A673 (cell line): ENCODE data around the gene F2R. TPM values are rescaled to one million over a fixed set of nuclear protein-coding genes. Genes with fewer than 3 reads are reported as not detected.

Experiments
- BruUV-seq: library from RNA; stranded (reverse); fragments of 400-500 nt; replicated peaks from 2 replicates; lab custom pipeline; 2021; lab: Mats Ljungman, UMichigan
- CTCF ChIA-PET: fragments of 300-600 bp; sonication (Branson Sonifier 250); formaldehyde crosslinking; loops from one replicate; lab custom pipeline; 2022; ENCODE audit warnings: antibody characterized with exemption; lab: Charles Lee
- POLR2A ChIA-PET: fragments of 300-600 bp; sonication (Branson Sonifier 250); formaldehyde crosslinking; loops from one replicate; lab custom pipeline; 2022; ENCODE audit warnings: antibody characterized with exemption; ENCODE audit not compliant: low non-redundant PET; lab: Charles Lee
- DNase-seq: peaks from one replicate; pipeline ENCODE4 v3.0.0-alpha.2; 2015; ENCODE audit warnings: low spot score
- H3K27ac ChIP-seq: fragments of 200-600 bp; sonication (generic); 2 replicates; pipeline ENCODE4 v1.5.1; 2016; ENCODE audit warnings: mixed run types, low read depth, mild to moderate bottlenecking, mixed read lengths, antibody characterized with exemption, low read length; ENCODE audit not compliant: poor library complexity, severe bottlenecking
- H3K27me3 ChIP-seq: fragments of 200-600 bp; sonication (generic); replicated peaks from 2 replicates; pipeline ENCODE4 v1.6.1; 2017; ENCODE audit warnings: mixed run types, low read depth, mild to moderate bottlenecking, mixed read lengths, antibody characterized with exemption, low read length; ENCODE audit not compliant: insufficient read depth, poor library complexity
- H3K36me3 ChIP-seq: fragments of 200-600 bp; sonication (generic); 2 replicates; pipeline ENCODE4 v1.6.1; 2016; ENCODE audit warnings: mixed run types, mild to moderate bottlenecking, mixed read lengths, antibody characterized with exemption, low read length; ENCODE audit not compliant: insufficient read depth, poor library complexity, severe bottlenecking
- H3K4me1 ChIP-seq: fragments of 200-600 bp; sonication (generic); 2 replicates; pipeline ENCODE4 v1.6.1; 2017; ENCODE audit warnings: mixed run types, mild to moderate bottlenecking, mixed read lengths, antibody characterized with exemption, low read length; ENCODE audit not compliant: insufficient read depth, poor library complexity, severe bottlenecking
- H3K4me3 ChIP-seq: fragments of 200-600 bp; sonication (generic); 2 replicates; pipeline ENCODE4 v1.5.1; 2016; ENCODE audit warnings: low read depth, mixed run types, mild to moderate bottlenecking, mixed read lengths, low read length; ENCODE audit not compliant: poor library complexity, severe bottlenecking
- H3K9me3 ChIP-seq: fragments of 200-600 bp; sonication (generic); 2 replicates; pipeline ENCODE4 v1.6.1; 2016; ENCODE audit warnings: mixed run types, low read depth, mild to moderate bottlenecking, mixed read lengths, antibody characterized with exemption, low read length; ENCODE audit not compliant: poor library complexity, severe bottlenecking
- CTCF ChIP-seq: fragments of 300-800, 200-600 bp; sonication (generic); conservative IDR thresholded peaks from 2 replicates; pipeline ENCODE4 v1.5.1; 2017; ENCODE audit warnings: low read depth, mild to moderate bottlenecking, antibody characterized with exemption, low read length, moderate library complexity, mixed read lengths
- EZH2 ChIP-seq: fragments of 200-600 bp; sonication (generic); IDR thresholded peaks from 2 replicates; pipeline ENCODE4 v1.6.1; 2017; ENCODE audit warnings: borderline replicate concordance, low read depth, mild to moderate bottlenecking, mixed read lengths, antibody characterized with exemption, low read length; ENCODE audit not compliant: poor library complexity, severe bottlenecking
- intact Hi-C: fragments of 100-400 bp; cut with micrococcal nuclease; formaldehyde crosslinking; loops from one replicate; pipeline ENCODE4 v1.10.0; 2022; ENCODE audit not compliant: unreplicated experiment
- total RNA-seq: library from RNA; stranded (reverse); gene quantifications from 2 replicates; pipeline ENCODE4 v1.2.3, GENCODE V29; 2021

Gene F2R
- total RNA-seq, 1 experiment from 2014 or later: 83.3 TPM

- H3K4me3 ChIP-seq: no peak overlapping the region
- intact Hi-C loops: no loop called here
- CTCF ChIA-PET: no interaction called here
These were observed 30.8 kb downstream of the F2R start for GRCh38 chr5:76746677-76747076.

GRCh38 chr5:76747706-76748105 lies 31.8 kb downstream of the F2R start:
- H3K4me3 ChIP-seq: no peak overlapping the region
- H3K27ac ChIP-seq: no peak overlapping the region
- H3K4me1 ChIP-seq: no peaks in the 10 kb centered on the region
- TF ChIP-seq EZH2: no peak
- TF ChIP-seq CTCF: no peak
- no peaks in the 10 kb centered on the region for H3K36me3 ChIP-seq
- no peak for DNase-seq
- no TSS peak for BruUV-seq
- no peaks in the 10 kb centered on the region for H3K27me3 ChIP-seq
- H3K9me3 ChIP-seq: no peaks in the 10 kb centered on the region
- ChIA-PET CTCF (no interaction called here), POLR2A (no interaction called here)
- intact Hi-C loops: no loop called here

More at GRCh38 chr5:76746677-76747076, 30.8 kb downstream of the F2R start:
- no TSS peak for BruUV-seq
- no peak for DNase-seq
- Histone ChIP-seq H3K27ac (no peak overlapping the region), H3K9me3 (no peaks in the 10 kb centered on the region), H3K27me3 (no peaks in the 10 kb centered on the region), H3K4me1 (no peaks in the 10 kb centered on the region), H3K36me3 (no peaks in the 10 kb centered on the region)
- POLR2A ChIA-PET: no interaction called here
- TF ChIP-seq CTCF (0 out of 2 replicates have a peak, but pooled peaks have one; percentile 27), EZH2 (no peak)

GRCh38 chr5:76751291-76751690 lies 35.4 kb downstream of the F2R start:
- no peak for DNase-seq
- POLR2A ChIA-PET: no interaction called here

More at GRCh38 chr5:76751291-76751690, 35.4 kb downstream of the F2R start:
- CTCF ChIA-PET: no interaction called here
- Histone ChIP-seq H3K36me3 (no peaks in the 10 kb centered on the region), H3K4me1 (no peaks in the 10 kb centered on the region), H3K27ac (no peak overlapping the region), H3K9me3 (no peaks in the 10 kb centered on the region), H3K4me3 (no peak overlapping the region), H3K27me3 (no peaks in the 10 kb centered on the region)
- intact Hi-C loops: no loop called here
- no TSS peak for BruUV-seq
- TF ChIP-seq CTCF: no peak
- TF ChIP-seq EZH2: no peak
